GM21619 (cell line): ENCODE data around the gene DCDC1.

Experiments used
- ATAC-seq: cut with Tn5 transposase; IDR thresholded peaks from one replicate; pipeline ENCODE4 v1.9.1; 2021; ENCODE audit not compliant: unreplicated experiment

DCDC1 gene

DNA sequence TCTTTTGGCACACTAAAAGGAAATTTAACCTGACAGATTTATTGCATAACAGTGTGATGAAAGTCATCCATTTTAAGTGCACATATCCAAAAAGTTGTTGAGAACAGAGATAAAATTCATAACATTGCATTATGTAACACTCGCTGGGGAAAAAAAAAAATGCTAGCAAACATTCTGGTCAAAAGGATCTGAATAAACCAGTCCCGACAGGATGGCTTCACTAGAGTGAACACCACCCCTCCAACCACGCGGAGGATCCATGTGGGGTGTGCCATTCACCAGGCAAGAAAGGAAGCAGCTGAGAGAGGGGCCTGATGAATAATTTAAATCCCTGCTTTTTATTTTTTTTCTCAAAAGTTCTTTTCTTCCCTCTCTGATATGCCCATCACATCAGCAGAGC, 258.7 kb downstream of the DCDC1 start:
- ATAC-seq = no peak

DNA sequence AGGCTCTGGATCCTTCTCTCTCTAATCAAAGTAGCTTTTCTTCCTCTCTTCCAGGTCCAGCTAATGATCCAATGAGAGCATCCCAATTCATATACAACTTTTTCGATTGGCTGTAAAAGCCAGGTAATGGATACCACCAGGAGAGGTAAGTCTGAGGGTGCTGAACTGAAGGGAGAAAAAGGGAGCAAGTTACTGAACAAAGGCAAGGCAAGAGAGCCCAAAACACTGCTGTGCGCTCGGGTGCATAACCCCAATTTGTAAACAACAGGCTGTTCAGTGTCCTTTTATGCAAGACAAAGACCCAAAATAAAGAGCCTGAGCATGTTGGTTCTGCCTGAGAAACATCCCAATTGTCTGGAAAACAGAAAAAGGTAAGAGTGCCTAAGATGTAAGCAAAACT, 260.1 kb downstream of the DCDC1 start:
- no peak for ATAC-seq

GRCh38 chr11:31107649-31108048, 261.9 kb downstream of the DCDC1 start:
- ATAC-seq = no peak

- peak; percentile 89 for ATAC-seq
These were observed 262.5 kb downstream of the DCDC1 start for GRCh38 chr11:31106968-31107576.

- ATAC-seq = no peak
These were observed 263.2 kb downstream of the DCDC1 start for GRCh38 chr11:31106326-31106725.

GRCh38 chr11:31102875-31103274, 266.7 kb downstream of the DCDC1 start:
- ATAC-seq = no peak

GRCh38 chr11:31102316-31102715, 267.2 kb downstream of the DCDC1 start:
- ATAC-seq = no peak

- no peak for ATAC-seq
These were observed 273.2 kb downstream of the DCDC1 start for GRCh38 chr11:31096191-31096805.

DNA sequence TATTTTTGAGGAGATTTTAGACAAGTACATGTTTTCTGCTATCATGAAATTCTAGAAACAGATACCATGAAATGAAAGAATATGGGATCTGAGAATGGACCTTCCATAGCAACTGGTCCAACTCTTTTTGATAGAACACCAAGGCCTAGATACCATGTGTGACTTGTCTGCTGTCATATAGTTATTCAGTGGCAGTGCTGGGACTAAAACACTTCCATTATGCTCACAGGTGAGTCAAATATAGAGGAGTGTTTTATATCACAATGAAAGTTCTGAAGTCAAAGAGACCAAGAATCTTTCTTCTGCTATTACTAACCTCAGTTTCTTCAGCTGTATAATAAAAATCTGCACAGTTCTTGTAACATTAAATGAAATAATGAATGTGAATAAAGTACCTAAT, 276.9 kb downstream of the DCDC1 start:
- ATAC-seq = no peak

GRCh38 chr11:31089117-31089516, 280.4 kb downstream of the DCDC1 start:
- no peak for ATAC-seq

- no peak for ATAC-seq
These were observed 299.9 kb downstream of the DCDC1 start for GRCh38 chr11:31069447-31070205.

- no peak for ATAC-seq
These were observed 308.7 kb downstream of the DCDC1 start for GRCh38 chr11:31060880-31061279.

DNA sequence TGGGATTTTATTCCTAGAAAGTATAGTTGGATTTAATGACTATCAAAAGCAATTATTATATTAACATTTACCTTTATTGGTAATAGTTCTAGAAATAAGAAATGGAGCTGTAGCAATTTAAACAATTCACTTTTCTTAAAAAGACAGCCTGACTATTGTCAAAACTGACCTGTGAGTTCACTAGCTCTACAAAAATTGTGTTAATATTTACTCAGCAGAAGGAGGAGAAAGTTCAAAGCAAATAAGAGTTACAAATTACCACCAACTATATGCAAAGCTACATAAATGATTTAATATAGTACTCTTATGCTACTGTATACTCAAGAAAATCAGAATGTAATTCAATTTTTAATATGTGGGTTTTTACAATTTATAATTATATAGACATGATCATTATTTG, 310.0 kb downstream of the DCDC1 start:
- ATAC-seq = no peak

- ATAC-seq = no peak
These were observed 319.3 kb downstream of the DCDC1 start for GRCh38 chr11:31050061-31050765.

DNA sequence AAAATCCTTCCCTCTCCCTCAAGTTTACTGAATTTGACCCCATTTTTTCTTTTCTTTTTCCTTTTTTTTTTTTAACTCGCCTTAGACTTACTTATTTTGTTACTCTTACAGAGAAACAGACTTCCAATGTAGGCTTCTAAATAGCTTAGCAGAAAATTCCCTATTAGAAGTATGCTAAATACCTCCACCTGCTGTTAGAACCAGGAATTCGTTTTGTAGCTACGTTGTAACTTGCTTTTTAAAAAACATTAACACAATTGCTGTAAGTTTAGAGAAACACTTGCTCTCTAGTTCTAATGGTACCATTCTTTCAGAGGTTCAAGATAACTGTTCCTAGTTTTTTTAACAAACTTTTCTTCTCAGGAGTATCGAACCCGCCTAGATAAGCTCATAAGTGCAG, 324.2 kb downstream of the DCDC1 start:
- no peak for ATAC-seq

GRCh38 chr11:31030138-31030792, 339.3 kb downstream of the DCDC1 start:
- ATAC-seq = no peak

DNA sequence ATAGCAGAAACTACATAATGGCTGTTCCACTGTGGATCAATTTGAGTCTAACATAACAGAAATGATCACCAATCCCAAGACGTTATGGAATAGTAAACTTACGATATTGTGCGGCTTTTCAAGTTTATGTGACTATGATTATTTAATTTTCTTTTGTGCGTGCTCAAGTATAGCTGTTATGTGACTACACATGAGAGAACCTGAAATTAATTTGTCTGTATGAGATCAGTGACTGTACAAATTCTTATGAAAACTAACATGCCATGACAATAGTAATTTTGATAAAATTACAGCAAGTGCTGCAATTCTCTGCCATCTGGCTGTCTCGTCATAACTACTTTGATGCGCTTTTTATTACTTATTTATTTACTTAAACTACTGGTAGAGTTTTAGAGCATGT, 343.2 kb downstream of the DCDC1 start:
- ATAC-seq = no peak

DNA sequence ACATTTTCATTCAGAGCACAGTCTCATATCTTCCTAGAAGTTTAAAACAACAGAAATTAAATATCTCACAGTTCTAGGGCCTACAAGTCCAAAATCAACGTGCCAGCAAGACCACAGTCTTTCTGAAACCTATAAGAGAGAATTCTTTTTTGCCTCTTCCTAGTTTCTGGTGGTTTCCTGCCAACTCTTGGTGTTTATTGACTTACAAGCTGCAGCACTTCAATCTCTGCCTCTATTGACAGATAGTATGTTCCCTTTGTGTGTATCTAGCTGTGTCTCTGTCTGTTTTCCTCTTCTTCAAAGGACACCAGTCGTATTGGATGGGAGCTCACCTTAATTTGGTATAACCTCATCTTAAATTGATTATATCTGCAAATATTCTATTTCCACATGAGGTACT, 347.5 kb downstream of the DCDC1 start:
- no peak for ATAC-seq

- ATAC-seq = no peak
These were observed 349.8 kb downstream of the DCDC1 start for GRCh38 chr11:31019786-31020185.

DNA sequence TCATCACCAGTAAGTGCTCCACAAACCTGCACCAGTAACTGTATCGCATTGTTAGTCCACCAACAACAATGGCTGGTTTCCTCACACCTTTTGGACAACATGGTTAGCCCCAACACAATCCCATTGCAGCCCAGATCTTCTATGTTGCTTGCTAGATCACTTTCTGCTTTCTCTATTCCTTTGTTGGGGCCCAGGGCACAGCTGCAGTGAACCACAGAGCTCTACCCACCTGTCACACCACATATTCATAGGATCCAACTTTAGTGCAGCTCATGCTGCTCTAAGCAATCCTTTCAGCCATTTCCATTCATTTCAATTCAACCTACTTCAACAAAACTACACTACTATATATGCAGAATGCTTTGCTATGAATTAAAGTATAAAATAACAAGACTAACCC, 364.3 kb downstream of the DCDC1 start:
- ATAC-seq = no peak

- no peak for ATAC-seq
These were observed 368.1 kb downstream of the DCDC1 start for GRCh38 chr11:31001427-31001826.
